PC-9 (cell line): ENCODE measurements around the gene PLPP6. TPM values are rescaled to one million over a fixed set of nuclear protein-coding genes. Genes with fewer than 3 reads are reported as not detected.

Experiments used
- BruUV-seq: library from RNA; stranded (reverse); fragments of 400-500 nt; replicated peaks from 2 replicates; lab custom pipeline; 2021; lab: Mats Ljungman, UMichigan
- CTCF ChIA-PET: fragments of 300-600 bp; sonication (Branson Sonifier 250); formaldehyde crosslinking; loops from one replicate; lab custom pipeline; 2022; ENCODE audit warnings: antibody characterized with exemption; lab: Charles Lee
- POLR2A ChIA-PET: fragments of 300-600 bp; sonication (Branson Sonifier 250); formaldehyde crosslinking; loops from one replicate; lab custom pipeline; 2022; ENCODE audit warnings: antibody characterized with exemption; ENCODE audit not compliant: unreplicated experiment; lab: Charles Lee
- DNase-seq, 2 experiments: peaks; one replicate each; pipeline versions ENCODE4 v3.0.0 to v3.0.0-alpha.2; 2015 to 2022; ENCODE audit warnings: mixed read lengths in 1 of 2
- H2AFZ ChIP-seq: fragments of 200-600 bp; sonication (generic); 2 replicates; pipeline ENCODE4 v1.8.1; 2017; ENCODE audit warnings: antibody characterized with exemption
- H3F3A ChIP-seq: fragments of 200-600 bp; sonication (generic); 2 replicates; pipeline ENCODE4 v1.8.1; 2017; ENCODE audit warnings: antibody characterized with exemption, mild to moderate bottlenecking, low read depth; ENCODE audit not compliant: insufficient read depth
- H3K27ac ChIP-seq: fragments of 200-600 bp; sonication (generic); 2 replicates; pipeline ENCODE4 v1.6.1; 2016; ENCODE audit warnings: mixed run types
- H3K27me3 ChIP-seq: fragments of 200-600 bp; sonication (generic); 2 replicates; pipeline ENCODE4 v1.6.1; 2016; ENCODE audit warnings: low read depth, mixed run types; ENCODE audit not compliant: insufficient read depth
- H3K36me3 ChIP-seq: fragments of 200-600 bp; sonication (generic); 2 replicates; pipeline ENCODE4 v1.6.1; 2016; ENCODE audit warnings: low read depth, mixed run types
- H3K4me1 ChIP-seq: fragments of 200-600 bp; sonication (generic); replicated peaks from 2 replicates; pipeline ENCODE4 v1.6.1; 2016; ENCODE audit warnings: mixed run types; ENCODE audit not compliant: insufficient read depth
- H3K4me2 ChIP-seq: fragments of 200-600 bp; sonication (generic); 2 replicates; pipeline ENCODE4 v1.6.1; 2017; ENCODE audit warnings: mixed run types
- H3K4me3 ChIP-seq: fragments of 200-600 bp; sonication (generic); 2 replicates; pipeline ENCODE4 v1.6.1; 2016; ENCODE audit warnings: mixed run types
- H3K79me2 ChIP-seq: fragments of 200-600 bp; sonication (generic); 2 replicates; pipeline ENCODE4 v1.6.1; 2017; ENCODE audit warnings: low read depth, mixed run types
- H3K9me2 ChIP-seq: fragments of 200-600 bp; sonication (generic); 2 replicates; pipeline ENCODE4 v1.8.1; 2017; ENCODE audit warnings: mild to moderate bottlenecking; ENCODE audit not compliant: insufficient read depth
- H3K9me3 ChIP-seq: fragments of 200-600 bp; sonication (generic); 2 replicates; pipeline ENCODE4 v1.8.1; 2016; ENCODE audit warnings: low read depth; ENCODE audit not compliant: insufficient read depth
- H4K20me1 ChIP-seq: fragments of 200-600 bp; sonication (generic); 2 replicates; pipeline ENCODE4 v1.8.1; 2017; ENCODE audit not compliant: insufficient read depth
- EZH2 ChIP-seq: fragments of 200-600 bp; sonication (generic); IDR thresholded peaks from 2 replicates; pipeline ENCODE4 v1.8.0; 2017; ENCODE audit warnings: antibody characterized with exemption, low read depth
- intact Hi-C: fragments of 100-400 bp; cut with micrococcal nuclease; formaldehyde crosslinking; loops from one replicate; pipeline ENCODE4 v1.10.0; 2022; ENCODE audit not compliant: unreplicated experiment
- total RNA-seq: library from RNA; stranded (reverse); gene quantifications from 2 replicates; pipeline ENCODE4 v1.2.3, GENCODE V29; 2021
- TF ChIP-seq, protein P1 (sequence below): fragments of 200-600 bp; sonication (generic); conservative IDR thresholded peaks from 2 replicates; pipeline ENCODE4 v1.6.1; 2017; ENCODE audit warnings: mixed run types, antibody characterized with exemption, mild to moderate bottlenecking, moderate library complexity

The PLPP6 gene
- total RNA-seq, 1 experiment from 2014 or later = 5.9 TPM

DNA sequence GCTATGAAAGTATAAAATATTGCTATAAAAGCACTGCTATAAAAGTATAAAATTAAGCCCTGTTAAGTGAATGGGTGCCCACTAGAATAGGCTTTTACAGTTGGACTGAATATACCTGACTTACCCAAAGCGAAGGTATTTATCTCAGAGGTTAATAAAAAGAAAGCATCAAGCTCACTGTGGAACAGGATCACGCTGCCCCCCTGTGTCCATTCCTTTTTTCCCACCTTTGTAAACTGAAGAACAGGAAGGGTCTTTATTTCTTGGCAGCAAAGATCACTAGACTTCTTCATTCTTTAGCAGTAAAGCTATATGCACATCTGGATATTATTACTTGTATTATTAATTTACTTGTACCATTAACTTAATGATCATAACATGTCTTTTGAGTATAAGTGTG, 22.1 kb upstream of the PLPP6 start:
- TF ChIP-seq, protein P1, sequence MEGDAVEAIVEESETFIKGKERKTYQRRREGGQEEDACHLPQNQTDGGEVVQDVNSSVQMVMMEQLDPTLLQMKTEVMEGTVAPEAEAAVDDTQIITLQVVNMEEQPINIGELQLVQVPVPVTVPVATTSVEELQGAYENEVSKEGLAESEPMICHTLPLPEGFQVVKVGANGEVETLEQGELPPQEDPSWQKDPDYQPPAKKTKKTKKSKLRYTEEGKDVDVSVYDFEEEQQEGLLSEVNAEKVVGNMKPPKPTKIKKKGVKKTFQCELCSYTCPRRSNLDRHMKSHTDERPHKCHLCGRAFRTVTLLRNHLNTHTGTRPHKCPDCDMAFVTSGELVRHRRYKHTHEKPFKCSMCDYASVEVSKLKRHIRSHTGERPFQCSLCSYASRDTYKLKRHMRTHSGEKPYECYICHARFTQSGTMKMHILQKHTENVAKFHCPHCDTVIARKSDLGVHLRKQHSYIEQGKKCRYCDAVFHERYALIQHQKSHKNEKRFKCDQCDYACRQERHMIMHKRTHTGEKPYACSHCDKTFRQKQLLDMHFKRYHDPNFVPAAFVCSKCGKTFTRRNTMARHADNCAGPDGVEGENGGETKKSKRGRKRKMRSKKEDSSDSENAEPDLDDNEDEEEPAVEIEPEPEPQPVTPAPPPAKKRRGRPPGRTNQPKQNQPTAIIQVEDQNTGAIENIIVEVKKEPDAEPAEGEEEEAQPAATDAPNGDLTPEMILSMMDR = peak; percentile 48
- TF ChIP-seq EZH2 = no peak
- CTCF ChIA-PET = interaction anchor here (0.6 to 1.1 kb wide), 2 partner anchors 244 to 257 kb away, joined by 3 to 4 read pairs; no protein-coding TSS in a partner anchor
- H3K36me3 ChIP-seq = no peaks in the 10 kb centered on the region
- H3F3A ChIP-seq = no peaks in the 10 kb centered on the region
- H3K4me3 ChIP-seq = no peak overlapping the region
- H3K27me3 ChIP-seq = no peaks in the 10 kb centered on the region
- intact Hi-C loops = loop anchor here (1.0 kb wide), 1 partner anchor 258 kb away; no protein-coding TSS in a partner anchor
- DNase-seq = peak in 1 of 2 experiments; percentile 11
- H3K79me2 ChIP-seq = no peaks in the 10 kb centered on the region
- H3K9me3 ChIP-seq = no peaks in the 10 kb centered on the region
- no peaks in the 10 kb centered on the region for H3K4me1 ChIP-seq
- H4K20me1 ChIP-seq = no peaks in the 10 kb centered on the region
- no peak overlapping the region for H3K4me2 ChIP-seq
- H2AFZ ChIP-seq = no peak overlapping the region
- no peaks in the 10 kb centered on the region for H3K9me2 ChIP-seq
- POLR2A ChIA-PET = no interaction called here
- no TSS peak for BruUV-seq
- no peak overlapping the region for H3K27ac ChIP-seq

DNA sequence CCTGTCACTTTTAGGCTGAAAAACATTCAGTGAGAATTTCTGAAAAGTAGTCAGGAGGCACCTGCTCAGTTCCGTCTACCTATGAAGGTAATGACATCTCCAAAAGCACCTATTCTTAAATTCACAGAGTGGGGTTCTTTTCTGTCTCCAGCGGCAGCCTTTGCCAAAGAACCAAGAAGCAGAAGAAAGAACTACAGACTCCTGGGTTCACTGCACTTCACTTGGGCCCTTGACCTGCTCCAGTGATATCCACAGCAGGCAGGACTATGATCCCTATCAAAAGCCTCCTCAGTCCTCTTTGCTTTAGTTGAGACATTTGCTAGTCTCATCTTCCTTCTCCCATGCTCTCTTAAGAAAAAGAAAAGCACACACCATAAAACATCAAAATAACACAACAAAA, 19.7 kb upstream of the PLPP6 start:
- no peaks in the 10 kb centered on the region for H3K4me1 ChIP-seq
- no peak for DNase-seq
- H3K9me2 ChIP-seq = no peaks in the 10 kb centered on the region
- ChIA-PET CTCF (no interaction called here), POLR2A (no interaction called here)
- H3K9me3 ChIP-seq = no peaks in the 10 kb centered on the region
- no peaks in the 10 kb centered on the region for H3K27me3 ChIP-seq
- no peaks in the 10 kb centered on the region for H3F3A ChIP-seq
- no peak overlapping the region for H3K4me2 ChIP-seq
- H3K79me2 ChIP-seq = no peaks in the 10 kb centered on the region
- H4K20me1 ChIP-seq = no peaks in the 10 kb centered on the region
- H3K4me3 ChIP-seq = no peak overlapping the region
- no peaks in the 10 kb centered on the region for H3K36me3 ChIP-seq
- H2AFZ ChIP-seq = no peak overlapping the region
- no peak overlapping the region for H3K27ac ChIP-seq
- no peak for TF ChIP-seq EZH2
- TF ChIP-seq, protein P1 = no peak
- intact Hi-C loops = no loop called here
- no TSS peak for BruUV-seq

DNA sequence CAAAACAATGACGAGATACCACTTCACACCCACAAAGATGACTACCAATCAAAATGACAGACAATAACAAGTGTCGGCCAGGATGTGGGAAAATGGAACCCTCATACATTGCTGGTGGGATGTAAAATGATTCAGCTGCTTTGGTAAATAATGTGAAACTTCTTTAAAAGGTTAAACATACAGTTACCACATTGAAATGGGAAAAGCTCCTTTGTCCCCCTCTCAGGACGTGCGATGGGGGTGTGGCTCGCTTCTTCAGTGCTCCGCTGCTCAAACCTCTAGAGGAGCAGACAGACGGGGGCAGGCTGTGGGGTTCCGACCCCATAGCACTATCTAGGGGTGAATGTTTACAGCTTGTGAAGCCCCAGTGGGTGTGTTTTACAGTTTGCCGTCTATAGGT, 8.0 kb upstream of the PLPP6 start:
- ChIA-PET POLR2A (no interaction called here), CTCF (no interaction called here)
- no peaks in the 10 kb centered on the region for H3K9me2 ChIP-seq
- no peaks in the 10 kb centered on the region for H3K79me2 ChIP-seq
- no peak overlapping the region for H3K4me3 ChIP-seq
- H3K27me3 ChIP-seq = no peaks in the 10 kb centered on the region
- TF ChIP-seq, protein P1 = no peak
- no peak for TF ChIP-seq EZH2
- no peaks in the 10 kb centered on the region for H3K36me3 ChIP-seq
- no peaks in the 10 kb centered on the region for H3K4me1 ChIP-seq
- H4K20me1 ChIP-seq = no peaks in the 10 kb centered on the region
- H2AFZ ChIP-seq = no peak overlapping the region
- intact Hi-C loops = no loop called here
- no peak overlapping the region for H3K4me2 ChIP-seq
- no peaks in the 10 kb centered on the region for H3K9me3 ChIP-seq
- no TSS peak for BruUV-seq
- H3F3A ChIP-seq = no peaks in the 10 kb centered on the region
- no peak overlapping the region for H3K27ac ChIP-seq
- DNase-seq = no peak
